ENCODE results near the gene PAQR4.

Gene PAQR4

GRCh38 chr16:3021449-3022207 lies 52.5 kb downstream of the PAQR4 start:
- peak; percentile 89 to 90 for DNase-seq (ENCODE audit: low read depth in 2 of 2)

GRCh38 chr16:3022208-3022683 lies 53.1 kb downstream of the PAQR4 start:
- DNase-seq (ENCODE audit: low read depth in 2 of 2): peak; percentile 94 to 95

GRCh38 chr16:3022684-3023414 lies 53.7 kb downstream of the PAQR4 start:
- no peak for DNase-seq (ENCODE audit: low read depth in 2 of 2)
